Esophagus squamous epithelium (tissue), 5 donors: ENCODE data around the gene ZNF862. TPM values are rescaled to one million over a fixed set of nuclear protein-coding genes. Genes with fewer than 3 reads are reported as not detected.

Experiments
- DNase-seq: peaks from one replicate; lab custom pipeline; 2025; lab: John Stamatoyannopoulos, UW
- H3K27ac ChIP-seq, 4 donors: fragments of 200-600 bp; sonication (generic); one replicate each; pipeline ENCODE4 v1.5.1; 2016 to 2019; ENCODE audit warnings: mild to moderate bottlenecking in 1 of 4
- H3K27me3 ChIP-seq, 4 donors: fragments of 200-600 bp; sonication (generic); 1 replicate in 3 of 4; 2 replicates in 1 of 4; pipeline versions ENCODE4 v1.5.1 to v1.6.0; 2017 to 2021; ENCODE audit warnings: antibody characterized with exemption in 1 of 4
- H3K36me3 ChIP-seq, 3 donors: fragments of 200-600 bp; sonication (generic); one replicate each; pipeline ENCODE4 v1.5.1; 2016 to 2019
- H3K4me1 ChIP-seq, 3 donors: fragments of 200-600 bp; sonication (generic); one replicate each; pipeline ENCODE4 v1.5.1; 2017 to 2019
- H3K4me3 ChIP-seq, 4 donors: fragments of 200-600 bp; sonication (generic); 1 replicate in 3 of 4; 2 replicates in 1 of 4; pipeline ENCODE4 v1.5.1; 2016 to 2019; ENCODE audit warnings: mild to moderate bottlenecking in 2 of 4, moderate library complexity in 1 of 4
- H3K9me3 ChIP-seq, 3 donors: fragments of 200-600 bp; sonication (generic); one replicate each; pipeline ENCODE4 v1.5.1; 2016 to 2019
- POLR2A ChIP-seq, 4 donors: fragments of 450-650 bp; IDR thresholded peaks; one replicate each; pipeline ENCODE4 v1.6.1; 2017; ENCODE audit warnings: antibody characterized with exemption in 4 of 4, mild to moderate bottlenecking in 4 of 4, moderate library complexity in 3 of 4
- WGBS, 2 donors: methylation state at CpG; one replicate each; pipeline ENCODE4 v1.1.5; 2018; 5-methylcytosine and 5-hydroxymethylcytosine counted together
- intact Hi-C: fragments of 100-400 bp; cut with DNase I; formaldehyde crosslinking; loops from one replicate; pipeline ENCODE4 v1.15.0; 2022
- total RNA-seq, 4 donors: library from RNA; depleted of rRNA; stranded (reverse); fragments of >200 nt; gene quantifications; one replicate each; pipeline ENCODE4 v1.1.0, GENCODE V29; 2016
- TF ChIP-seq, protein P1 (sequence below), 6 experiments: fragments of 450-650 bp in 4 of 6; fragments of 200-600 bp in 2 of 6; sonication (generic) in 2 of 6; IDR thresholded peaks; one replicate each; pipeline ENCODE4 v1.5.1; 2016 to 2019; ENCODE audit warnings: antibody characterized with exemption in 6 of 6, mild to moderate bottlenecking in 4 of 6, moderate library complexity in 4 of 6
- donor health status: DM: yes; HTN: yes; CAD: no.

The ZNF862 gene
- total RNA-seq, 4 donors from 2014 or later = 7.1 to 13.2 (median 9.9) TPM

DNA sequence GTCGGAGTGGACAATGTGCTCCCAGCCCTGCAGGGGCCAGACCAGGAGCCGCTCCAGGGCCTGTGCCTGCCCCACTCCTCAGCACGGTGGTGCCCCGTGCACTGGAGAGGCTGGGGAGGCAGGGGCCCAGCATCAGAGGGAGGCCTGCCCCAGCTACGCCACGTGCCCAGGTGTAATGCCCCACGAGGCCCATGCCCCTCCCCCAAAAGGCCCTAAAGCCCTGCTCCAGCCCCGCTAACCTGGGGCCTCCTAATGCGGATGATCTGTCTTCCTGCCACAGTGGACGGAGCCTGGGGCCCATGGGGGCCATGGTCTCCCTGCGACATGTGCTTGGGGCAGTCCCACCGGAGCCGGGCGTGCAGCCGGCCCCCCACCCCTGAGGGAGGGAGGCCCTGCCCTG is 23.7 kb upstream of the ZNF862 start:
- no peaks in the 10 kb centered on the region for H3K9me3 ChIP-seq
- H3K4me1 ChIP-seq = no peaks in the 10 kb centered on the region
- no peak for TF ChIP-seq POLR2A (IDR thresholded peaks at IDR 0.05)
- TF ChIP-seq, protein P1, sequence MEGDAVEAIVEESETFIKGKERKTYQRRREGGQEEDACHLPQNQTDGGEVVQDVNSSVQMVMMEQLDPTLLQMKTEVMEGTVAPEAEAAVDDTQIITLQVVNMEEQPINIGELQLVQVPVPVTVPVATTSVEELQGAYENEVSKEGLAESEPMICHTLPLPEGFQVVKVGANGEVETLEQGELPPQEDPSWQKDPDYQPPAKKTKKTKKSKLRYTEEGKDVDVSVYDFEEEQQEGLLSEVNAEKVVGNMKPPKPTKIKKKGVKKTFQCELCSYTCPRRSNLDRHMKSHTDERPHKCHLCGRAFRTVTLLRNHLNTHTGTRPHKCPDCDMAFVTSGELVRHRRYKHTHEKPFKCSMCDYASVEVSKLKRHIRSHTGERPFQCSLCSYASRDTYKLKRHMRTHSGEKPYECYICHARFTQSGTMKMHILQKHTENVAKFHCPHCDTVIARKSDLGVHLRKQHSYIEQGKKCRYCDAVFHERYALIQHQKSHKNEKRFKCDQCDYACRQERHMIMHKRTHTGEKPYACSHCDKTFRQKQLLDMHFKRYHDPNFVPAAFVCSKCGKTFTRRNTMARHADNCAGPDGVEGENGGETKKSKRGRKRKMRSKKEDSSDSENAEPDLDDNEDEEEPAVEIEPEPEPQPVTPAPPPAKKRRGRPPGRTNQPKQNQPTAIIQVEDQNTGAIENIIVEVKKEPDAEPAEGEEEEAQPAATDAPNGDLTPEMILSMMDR (IDR thresholded peaks at IDR 0.05) = no peak
- H3K36me3 ChIP-seq = no peaks in the 10 kb centered on the region
- H3K4me3 ChIP-seq = no peak overlapping the region
- intact Hi-C loops = no loop called here
- no peak for DNase-seq
- H3K27ac ChIP-seq = no peak overlapping the region
- peaks cover 0 to 18% (median 0%) of the 10 kb centered on the region in 4 donors for H3K27me3 ChIP-seq
- WGBS, 2 donors = 66% methylated on average over 4 of the region's 15 CpGs; no CpG with 5 or more reads in 1 of the 2 donors

DNA sequence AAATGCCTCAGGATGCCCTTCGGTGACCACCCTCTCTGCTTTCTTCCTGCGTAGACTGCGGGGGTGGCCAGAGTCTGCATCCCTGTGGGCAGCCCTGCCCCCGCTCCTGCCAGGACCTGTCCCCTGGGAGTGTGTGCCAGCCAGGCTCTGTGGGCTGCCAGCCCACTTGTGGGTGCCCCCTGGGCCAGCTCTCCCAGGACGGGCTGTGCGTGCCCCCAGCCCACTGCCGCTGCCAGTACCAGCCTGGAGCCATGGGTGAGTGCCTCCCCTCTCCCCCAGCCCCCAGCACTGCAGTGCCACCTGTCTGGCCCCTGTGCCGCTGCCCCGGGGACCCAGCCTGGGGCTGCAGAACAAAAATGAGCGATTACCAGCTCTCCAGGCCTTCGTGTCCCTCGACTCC is 23.1 kb upstream of the ZNF862 start:
- no peaks in the 10 kb centered on the region for H3K9me3 ChIP-seq
- DNase-seq = no peak
- no peak overlapping the region for H3K4me3 ChIP-seq
- intact Hi-C loops = no loop called here
- no peaks in the 10 kb centered on the region for H3K4me1 ChIP-seq
- WGBS, 2 donors = 100% methylated on average over 1 of the region's 12 CpGs; no CpG with 5 or more reads in 1 of the 2 donors
- H3K36me3 ChIP-seq = no peaks in the 10 kb centered on the region
- no peak overlapping the region for H3K27ac ChIP-seq
- H3K27me3 ChIP-seq = peaks cover 0 to 18% (median 0%) of the 10 kb centered on the region in 4 donors
- TF ChIP-seq, protein P1 (IDR thresholded peaks at IDR 0.05) = no peak

DNA sequence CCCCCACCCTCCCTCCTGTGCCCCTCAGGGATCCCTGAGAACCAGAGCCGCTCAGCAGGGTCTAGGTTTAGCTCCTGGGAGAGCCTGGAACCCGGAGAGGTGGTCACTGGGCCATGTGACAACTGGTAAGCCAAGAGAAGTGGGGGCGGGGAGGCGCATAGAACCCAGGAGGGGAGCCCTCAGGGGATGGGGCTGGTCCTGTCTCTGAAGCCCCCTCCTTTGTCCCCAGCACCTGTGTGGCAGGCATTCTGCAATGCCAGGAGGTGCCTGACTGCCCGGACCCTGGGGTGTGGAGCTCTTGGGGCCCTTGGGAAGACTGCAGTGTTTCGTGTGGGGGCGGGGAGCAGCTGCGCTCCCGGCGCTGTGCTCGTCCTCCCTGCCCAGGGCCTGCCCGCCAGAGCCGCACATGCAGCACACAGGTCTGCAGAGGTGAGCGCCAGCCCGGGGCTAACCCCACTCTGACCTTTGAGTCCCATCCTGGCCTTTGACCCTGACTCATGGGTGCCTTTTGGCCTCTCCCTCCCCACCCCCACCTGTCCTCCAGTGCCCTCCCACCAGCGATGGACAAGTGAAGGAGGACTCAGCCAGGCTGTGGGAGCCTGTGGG is 22.4 kb upstream of the ZNF862 start:
- no peak for DNase-seq

DNA sequence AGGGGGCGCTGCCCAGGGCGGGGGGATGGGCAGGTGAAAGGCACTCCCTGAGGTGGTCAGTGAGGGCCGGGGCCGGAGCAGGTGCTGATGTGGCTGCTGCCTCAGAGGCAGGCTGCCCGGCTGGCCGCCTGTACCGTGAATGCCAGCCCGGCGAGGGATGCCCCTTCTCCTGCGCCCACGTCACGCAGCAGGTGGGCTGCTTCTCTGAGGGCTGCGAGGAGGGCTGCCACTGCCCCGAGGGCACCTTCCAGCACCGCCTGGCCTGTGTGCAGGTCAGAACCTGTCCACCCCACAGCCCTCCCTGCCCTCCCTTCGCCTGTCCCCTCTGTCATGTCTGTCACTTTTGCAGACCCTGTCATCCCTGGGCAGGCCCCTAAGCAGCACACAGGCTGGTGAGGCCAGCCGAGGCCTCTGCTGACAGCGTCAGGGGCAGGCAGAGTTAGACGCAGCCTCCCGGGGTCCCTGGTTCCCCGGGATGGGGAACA is 21.9 kb upstream of the ZNF862 start:
- H3K36me3 ChIP-seq = no peaks in the 10 kb centered on the region
- no peak for DNase-seq
- TF ChIP-seq, protein P1 (IDR thresholded peaks at IDR 0.05) = no peak
- TF ChIP-seq POLR2A (IDR thresholded peaks at IDR 0.05) = no peak
- intact Hi-C loops = no loop called here
- 59 to 66% methylated on average over 6 to 11 of the region's 21 CpGs for WGBS, 2 donors
- H3K4me1 ChIP-seq = no peaks in the 10 kb centered on the region
- H3K27ac ChIP-seq = no peak overlapping the region
- H3K27me3 ChIP-seq = peaks cover 0 to 18% (median 0%) of the 10 kb centered on the region in 4 donors
- H3K4me3 ChIP-seq = no peak overlapping the region
- no peaks in the 10 kb centered on the region for H3K9me3 ChIP-seq

More for the DNA sequence above, 22.4 kb upstream of the ZNF862 start:
- Histone ChIP-seq H3K36me3 (no peaks in the 10 kb centered on the region), H3K27ac (no peak overlapping the region), H3K27me3 (peaks cover 0 to 18% (median 0%) of the 10 kb centered on the region in 4 donors), H3K9me3 (no peaks in the 10 kb centered on the region), H3K4me3 (no peak overlapping the region), H3K4me1 (no peaks in the 10 kb centered on the region)
- whole genome bisulfite sequencing, 2 donors = 50 to 69% methylated on average over 2 to 7 of the region's 16 CpGs
- TF ChIP-seq POLR2A (IDR thresholded peaks at IDR 0.05) = no peak
- TF ChIP-seq, protein P1 (IDR thresholded peaks at IDR 0.05) = no peak
- intact Hi-C loops = no loop called here

DNA sequence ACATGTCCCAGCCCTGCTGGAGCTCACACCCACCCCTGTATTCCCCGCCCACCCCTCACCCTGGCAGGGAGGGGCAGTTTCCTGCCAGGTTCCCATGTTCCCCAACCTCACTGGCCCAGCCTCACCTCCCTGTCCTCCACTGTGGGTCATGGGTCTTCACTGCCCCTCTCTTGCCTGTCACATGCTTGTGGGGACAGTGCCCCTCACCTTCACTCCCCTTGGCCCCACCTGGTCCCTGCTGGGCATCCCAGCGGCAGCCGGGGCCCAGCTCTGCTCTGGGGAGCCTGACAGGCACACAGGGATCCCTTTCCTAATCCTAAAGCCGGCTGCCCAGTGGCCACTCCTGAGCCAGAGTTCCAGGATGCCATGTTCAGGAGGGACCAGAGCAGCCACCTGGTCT is 21.4 kb upstream of the ZNF862 start:
- 20 to 43% methylated on average over 1 to 3 of the region's 4 CpGs for WGBS, 2 donors
- DNase-seq = no peak
- Histone ChIP-seq H3K27me3 (peaks cover 0 to 18% (median 0%) of the 10 kb centered on the region in 4 donors), H3K4me1 (no peaks in the 10 kb centered on the region), H3K4me3 (no peak overlapping the region), H3K27ac (no peak overlapping the region), H3K9me3 (no peaks in the 10 kb centered on the region), H3K36me3 (no peaks in the 10 kb centered on the region)
- intact Hi-C loops = no loop called here
- TF ChIP-seq, protein P1 (IDR thresholded peaks at IDR 0.05) = no peak
